ENCODE measurements around the gene ZNF391.
"Not testable (repeated sequence)": the region's sequence is repeated elsewhere in the genome, so short reads cannot be mapped to it uniquely, and the experiment has no call there.

The ZNF391 gene

DNA sequence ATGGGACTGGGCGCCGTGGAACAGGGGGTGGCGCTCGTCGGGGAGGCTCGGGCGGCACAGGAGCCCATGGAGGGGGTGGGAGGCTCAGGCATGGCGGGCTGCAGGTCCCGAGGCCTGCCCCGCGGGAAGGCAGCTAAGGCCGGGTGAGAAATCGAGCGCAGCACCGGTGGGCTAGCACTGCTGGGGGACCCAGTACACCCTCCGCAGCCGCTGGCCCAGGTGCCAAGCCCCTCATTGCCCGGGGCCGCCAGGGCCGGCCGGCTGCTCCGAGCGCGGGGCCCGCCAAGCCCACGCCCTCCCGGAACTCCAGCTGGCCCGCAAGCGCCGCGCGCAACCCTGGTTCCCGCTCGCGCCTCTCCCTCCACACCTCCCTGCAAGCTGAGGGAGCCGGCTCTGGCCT lies 36.3 kb downstream of the ZNF391 start:
- DNase-seq, result not testable (repeated sequence)

- DNase-seq, result no peak
Observed at GRCh38 chr6:27426045-27426620, 37.6 kb downstream of the ZNF391 start.

DNA sequence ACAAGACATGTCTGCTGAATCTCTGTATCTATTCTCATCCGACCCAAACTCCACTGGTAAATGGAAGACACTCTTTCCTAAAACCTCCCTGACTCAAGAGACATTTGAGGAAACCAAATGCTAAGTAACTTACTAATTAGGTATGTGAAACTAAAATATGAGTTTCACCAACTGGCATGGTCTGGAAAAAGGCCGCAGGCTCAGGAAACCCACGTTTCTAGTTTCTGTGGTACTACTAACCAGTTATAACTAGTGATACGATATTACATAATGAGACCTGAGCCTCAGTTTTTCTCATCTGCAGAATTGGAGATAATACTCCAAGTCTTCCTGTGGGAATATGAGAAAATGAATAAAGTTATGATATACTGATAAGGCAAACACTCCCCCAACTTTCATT lies 39.9 kb downstream of the ZNF391 start:
- no peak for DNase-seq

- DNase-seq, result no peak
Observed at GRCh38 chr6:27428966-27429365, 40.4 kb downstream of the ZNF391 start.

- DNase-seq, result no peak
Observed at GRCh38 chr6:27433714-27434113, 45.2 kb downstream of the ZNF391 start.

DNA sequence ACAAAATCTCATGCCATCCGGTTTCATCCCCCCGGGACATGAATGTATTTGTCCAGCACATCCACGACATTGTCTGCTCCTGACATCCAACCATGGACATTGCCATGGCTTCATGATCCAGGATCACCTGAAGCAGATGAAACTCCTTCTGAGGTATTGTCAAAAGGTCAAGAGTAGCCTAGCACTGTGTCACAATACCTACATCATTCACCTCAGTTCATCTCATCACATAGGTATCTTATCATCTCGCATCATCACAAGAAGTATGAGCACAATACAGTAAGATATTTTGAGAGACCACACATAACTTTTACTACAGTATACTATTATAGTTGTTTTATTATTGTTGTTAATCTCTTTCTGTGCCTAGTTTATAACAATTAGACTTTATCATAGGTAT lies 50.8 kb downstream of the ZNF391 start:
- DNase-seq, result no peak

GRCh38 chr6:27441001-27441400 lies 52.4 kb downstream of the ZNF391 start:
- DNase-seq, result no peak

DNA sequence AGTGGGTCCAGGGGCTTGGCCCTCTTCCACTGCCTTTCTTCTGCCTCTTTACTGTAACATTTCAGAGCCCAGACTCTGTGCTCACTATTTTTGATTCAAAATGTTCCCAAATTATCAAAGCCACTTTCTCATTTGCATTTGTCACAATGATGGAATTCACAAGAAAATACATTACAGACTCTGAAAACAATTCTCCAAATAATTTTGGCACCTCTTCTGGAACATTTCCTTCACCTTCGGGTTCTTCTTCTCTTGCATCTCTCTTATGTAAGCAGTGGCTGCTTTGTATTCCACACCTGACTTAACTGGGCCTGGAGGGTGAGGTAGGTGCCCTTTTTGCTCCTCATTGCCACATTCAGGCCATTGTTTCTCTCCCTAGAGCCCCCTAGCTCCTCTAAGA lies 54.4 kb downstream of the ZNF391 start:
- DNase-seq, result no peak

DNA sequence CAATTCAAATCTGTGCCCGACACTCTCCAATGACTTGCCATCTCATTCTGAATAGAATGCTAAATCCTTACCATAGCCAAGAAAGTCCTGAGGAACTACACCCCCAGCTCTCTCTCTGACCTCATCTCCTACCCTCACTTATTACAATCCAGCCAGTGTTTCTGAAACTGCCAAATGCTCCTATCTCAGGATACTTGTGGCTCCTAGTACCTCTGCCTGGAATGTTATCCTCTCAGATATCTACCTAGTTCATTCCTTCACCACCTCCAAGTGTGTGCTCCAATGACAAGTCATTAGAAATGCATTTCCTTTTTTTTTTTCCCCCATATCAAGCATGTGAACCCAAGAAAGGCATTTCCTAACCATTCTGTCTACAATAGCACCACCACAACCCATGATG lies 59.9 kb downstream of the ZNF391 start:
- no peak for DNase-seq

GRCh38 chr6:27451660-27452390 lies 63.3 kb downstream of the ZNF391 start:
- no peak for DNase-seq

DNA sequence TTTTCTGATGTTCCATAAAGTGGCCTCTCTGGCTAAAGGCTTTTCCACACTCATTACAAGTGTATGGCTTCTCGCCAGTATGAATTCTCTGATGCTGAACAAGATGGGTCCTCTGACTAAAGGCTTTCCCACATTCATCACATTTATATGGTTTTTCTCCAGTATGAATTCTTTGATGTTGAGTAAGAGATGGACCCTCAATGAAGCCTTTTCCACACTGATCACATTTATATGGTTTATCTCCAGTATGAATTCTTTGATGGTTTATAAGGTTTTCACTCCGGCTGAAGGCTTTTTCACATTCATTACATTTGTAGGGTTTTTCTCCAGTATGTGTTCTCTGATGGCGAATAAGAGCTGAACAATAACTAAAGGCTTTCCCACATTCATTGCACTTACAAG lies 63.9 kb downstream of the ZNF391 start:
- no peak for DNase-seq

All from GF-D8 (cell line).